Mesenteric fat pad (tissue), 1 donor: ENCODE results near the gene CALD1. TPM values are rescaled to one million over a fixed set of nuclear protein-coding genes. Genes with fewer than 3 reads are reported as not detected.

Experiments
- DNase-seq: peaks from one replicate; pipeline ENCODE4 v3.0.0-alpha.2; 2020; ENCODE audit warnings: low spot score
- total RNA-seq: library from RNA; stranded (reverse); fragmentation: NEBNext Ultra II Directional; extraction: Animal tissue kit (Norgen Biotek cat#: 25700); gene quantifications from one replicate; pipeline ENCODE4 v1.2.1, GENCODE V29; 2021
- donor health status: DM: yes; HTN: yes; CAD: no.

CALD1 gene
- total RNA-seq, 1 donor from 2014 or later, result 227 TPM

DNA sequence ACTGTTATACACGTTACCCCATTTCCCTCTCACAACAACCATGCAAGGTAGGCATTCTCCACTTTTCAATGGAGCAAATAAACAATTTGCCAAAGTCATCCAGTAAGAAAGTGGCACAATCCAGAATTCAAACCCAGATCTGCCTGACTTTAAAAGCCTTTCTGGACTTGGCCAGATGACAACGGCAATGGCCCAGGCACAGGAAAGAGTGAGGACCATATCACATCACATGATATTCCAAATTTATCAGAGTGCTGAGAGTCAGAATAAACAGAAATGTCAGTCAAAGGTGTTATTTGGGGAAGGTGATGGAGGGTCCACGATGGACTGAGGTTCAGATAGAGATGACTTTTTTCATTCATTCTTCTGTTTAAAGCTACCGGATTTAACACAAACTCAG, 48.0 kb downstream of the CALD1 start:
- no peak for DNase-seq

DNA sequence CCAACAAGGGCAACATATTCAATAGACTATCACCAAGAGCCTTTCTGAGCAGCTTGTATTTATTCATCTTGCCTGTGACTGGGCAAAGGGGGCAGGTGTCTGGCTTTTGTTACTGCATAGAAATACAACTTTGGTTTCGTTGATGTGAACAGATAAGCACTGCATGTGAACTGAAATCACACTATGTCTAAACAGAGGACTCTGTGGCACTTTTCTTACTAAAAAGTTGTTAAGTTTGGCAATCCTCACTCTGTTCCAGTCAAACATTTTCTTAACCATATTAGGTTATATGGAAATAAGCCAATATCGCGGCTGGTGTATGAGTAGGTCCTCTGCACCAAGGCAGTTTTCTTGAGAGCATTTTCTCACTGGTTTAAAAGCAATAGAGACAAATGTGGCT, 48.5 kb downstream of the CALD1 start:
- DNase-seq, result no peak

DNA sequence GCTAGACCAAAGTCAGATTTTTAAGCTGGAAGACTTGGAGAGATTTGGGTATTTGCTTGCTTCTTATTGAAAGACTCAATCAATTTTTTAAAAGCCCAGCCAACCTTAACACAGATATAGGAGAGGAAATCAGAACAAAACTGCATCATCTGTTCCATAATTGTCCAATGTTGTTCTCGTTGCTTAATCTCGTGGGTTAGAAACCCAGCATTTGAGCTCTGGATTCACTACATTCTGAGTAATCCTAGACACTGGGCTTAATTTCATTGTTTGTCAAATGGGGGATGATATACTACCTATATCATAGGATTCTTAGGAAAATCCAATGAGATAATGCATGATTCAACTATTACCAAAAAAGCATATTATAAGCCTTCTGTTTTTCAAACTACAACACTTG, 48.9 kb downstream of the CALD1 start:
- DNase-seq, result no peak

- DNase-seq, result no peak
Observed at GRCh38 chr7:134829380-134829986, 50.0 kb downstream of the CALD1 start.

- peak; percentile 90 for DNase-seq
Observed at GRCh38 chr7:134831862-134832261, 52.4 kb downstream of the CALD1 start.

- DNase-seq, result no peak
Observed at GRCh38 chr7:134832367-134832766, 52.9 kb downstream of the CALD1 start.

GRCh38 chr7:134834689-134835462, 55.4 kb downstream of the CALD1 start:
- no peak for DNase-seq

GRCh38 chr7:134835463-134835823, 56.0 kb downstream of the CALD1 start:
- no peak for DNase-seq

GRCh38 chr7:134836447-134836846, 57.0 kb downstream of the CALD1 start:
- DNase-seq, result no peak

DNA sequence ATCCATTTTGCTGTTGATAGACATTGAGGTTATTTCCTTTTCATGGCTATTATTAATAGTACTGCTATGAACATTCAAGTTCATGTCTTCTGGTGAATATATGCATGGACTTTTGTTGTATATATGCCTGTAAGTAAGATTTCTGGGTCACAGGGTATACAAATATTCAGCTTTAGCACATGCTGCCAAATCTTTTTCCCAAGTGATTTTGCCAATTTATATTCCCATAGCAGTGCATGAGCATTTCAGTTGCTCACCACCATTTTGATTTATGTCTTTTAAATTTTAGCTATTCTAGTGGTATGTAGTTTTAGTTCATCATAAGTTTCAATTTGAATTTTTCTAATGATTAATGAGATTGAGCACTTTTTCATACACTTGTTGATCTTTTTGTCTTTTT, 59.9 kb downstream of the CALD1 start:
- no peak for DNase-seq

- DNase-seq, result no peak
Observed at GRCh38 chr7:134842062-134842461, 62.6 kb downstream of the CALD1 start.

- DNase-seq, result no peak
Observed at GRCh38 chr7:134842886-134843430, 63.5 kb downstream of the CALD1 start.

DNA sequence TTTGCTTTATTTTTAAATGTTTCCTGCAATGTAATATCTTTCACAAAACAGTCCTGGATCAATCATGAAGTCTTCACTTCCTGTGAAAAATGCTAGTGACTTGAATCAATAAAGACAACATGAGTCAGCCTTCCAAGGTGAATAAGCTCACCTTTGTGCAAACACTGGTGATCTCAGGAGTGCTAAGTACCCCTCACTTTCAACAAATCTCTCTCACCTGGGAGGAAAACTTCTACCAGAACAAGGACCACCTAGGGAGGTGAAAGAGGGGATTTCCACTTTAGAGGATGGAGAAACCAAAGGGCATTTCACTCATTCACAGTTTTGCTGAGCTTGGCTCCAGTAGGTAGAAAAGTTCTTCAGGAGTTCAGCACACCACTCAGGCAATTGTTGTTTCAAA, 64.8 kb downstream of the CALD1 start:
- no peak for DNase-seq

- no peak for DNase-seq
Observed at GRCh38 chr7:134845461-134845860, 66.0 kb downstream of the CALD1 start.

- DNase-seq, result no peak
Observed at GRCh38 chr7:134847851-134848588, 68.6 kb downstream of the CALD1 start.

DNA sequence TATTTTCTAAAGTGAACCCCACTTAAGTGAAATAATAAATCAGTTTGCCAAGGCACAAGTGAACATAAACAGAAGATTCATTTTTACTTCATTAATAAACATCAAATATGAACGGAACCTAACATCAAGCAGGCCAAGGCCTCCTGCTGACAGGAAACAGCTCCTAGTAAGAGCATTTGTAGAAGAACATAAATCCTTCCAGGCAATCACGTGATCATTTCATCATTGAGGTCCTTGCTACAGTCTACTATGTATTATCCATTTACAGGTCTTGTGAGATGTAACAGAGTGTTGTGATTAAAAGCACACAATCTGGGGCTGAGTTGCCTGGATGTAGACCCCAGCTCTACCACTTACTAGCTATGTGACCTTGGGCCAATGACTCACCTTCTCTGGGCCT, 70.6 kb downstream of the CALD1 start:
- no peak for DNase-seq

DNA sequence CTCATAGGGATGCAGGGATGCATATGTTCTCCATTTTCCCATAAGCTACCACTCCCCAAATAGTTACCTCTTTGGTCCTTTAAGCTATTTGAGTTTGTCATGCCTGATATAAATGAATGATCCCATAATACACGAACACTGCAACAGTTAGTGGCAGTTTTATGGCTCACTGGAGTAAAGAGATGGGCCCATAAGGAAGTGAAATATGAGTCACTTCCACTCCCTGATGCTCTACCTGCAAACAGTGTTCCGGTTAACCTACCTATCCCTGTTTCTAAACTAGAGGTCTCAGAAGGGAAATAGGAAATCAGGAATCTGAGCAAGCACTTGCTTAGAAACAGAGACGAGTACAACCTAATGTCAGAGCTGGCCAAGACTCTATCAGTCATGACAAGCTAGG, 71.7 kb downstream of the CALD1 start:
- DNase-seq, result no peak

DNA sequence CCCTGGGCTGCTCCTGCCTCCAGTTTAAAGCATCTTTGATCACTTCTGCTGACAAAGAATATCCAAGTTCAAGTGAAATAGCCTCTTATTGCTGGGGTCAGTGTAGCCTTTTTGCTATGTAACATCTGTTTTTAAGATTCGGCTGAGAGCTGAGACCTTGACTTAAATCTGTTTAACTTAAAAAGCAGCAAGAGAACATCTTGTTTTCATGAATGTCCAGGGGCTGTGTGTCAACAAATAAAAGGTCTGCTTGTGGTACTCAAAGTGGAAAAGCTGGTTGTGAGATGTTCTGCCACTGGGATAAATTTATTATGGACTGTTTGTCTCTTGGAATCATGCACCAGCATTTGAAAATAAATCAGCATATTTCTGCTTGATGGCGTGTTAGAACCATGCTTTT, 73.2 kb downstream of the CALD1 start:
- DNase-seq, result no peak

GRCh38 chr7:134854816-134855215, 75.4 kb downstream of the CALD1 start:
- DNase-seq, result no peak

DNA sequence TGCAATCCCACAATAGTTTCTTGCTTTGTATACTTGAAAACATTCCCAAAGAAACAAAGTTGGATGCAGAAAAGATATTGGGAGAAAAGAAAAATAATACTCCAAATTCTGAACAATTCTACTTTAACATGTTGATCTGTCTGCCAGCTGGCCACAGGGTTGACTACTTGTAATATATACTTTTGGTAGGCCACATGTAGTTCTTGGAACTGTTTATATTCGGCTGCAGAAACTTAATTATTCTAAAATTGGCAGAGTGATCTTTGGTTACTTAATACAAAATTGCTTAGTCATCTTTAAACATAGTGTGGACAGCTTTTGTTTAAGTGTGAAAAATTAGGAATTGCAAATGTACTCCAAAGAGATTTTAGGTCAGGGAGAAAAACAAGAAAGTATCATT, 76.0 kb downstream of the CALD1 start:
- DNase-seq, result no peak

DNA sequence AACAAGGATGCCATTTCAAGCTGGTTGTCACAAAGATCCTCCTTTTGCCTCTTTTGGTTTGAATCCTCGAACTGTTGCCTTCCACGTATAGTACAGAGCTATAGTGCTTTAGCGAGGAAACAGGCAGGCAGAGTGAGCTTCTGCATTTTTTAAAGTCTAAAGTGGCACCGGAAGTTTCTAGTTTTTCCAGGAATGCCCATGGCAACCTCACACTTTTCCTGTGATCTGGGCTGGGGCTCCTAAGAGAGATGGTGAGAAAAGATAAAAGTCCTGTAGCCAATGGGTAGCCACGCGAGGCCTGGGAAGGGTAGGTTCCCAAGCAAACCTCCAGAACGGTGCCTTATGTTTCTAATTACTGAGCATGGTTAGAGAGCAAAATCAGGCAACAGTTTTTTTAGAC, 76.7 kb downstream of the CALD1 start:
- DNase-seq, result no peak

DNA sequence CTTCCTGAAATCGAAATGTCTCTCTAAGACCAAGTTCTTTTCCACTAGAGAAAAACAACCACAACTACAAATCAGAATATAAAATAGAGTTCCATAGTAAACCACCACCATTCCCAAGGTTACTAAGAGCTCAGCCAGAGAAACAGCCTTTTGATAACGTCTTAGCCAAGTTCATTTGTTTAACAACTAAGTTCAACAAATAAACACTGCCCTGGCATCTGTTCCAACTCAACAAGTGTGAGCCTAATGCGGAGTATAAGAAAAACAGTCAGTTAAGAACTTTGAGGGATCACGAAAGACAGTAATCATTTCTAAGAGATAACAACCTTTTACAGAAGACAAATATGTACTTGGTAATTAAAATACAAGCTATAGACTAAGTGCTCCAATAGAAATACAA, 77.3 kb downstream of the CALD1 start:
- DNase-seq, result no peak
